AG20443 (cell line): ENCODE results near the gene BCL2.
"Not testable (repeated sequence)": the region's sequence is repeated elsewhere in the genome, so short reads cannot be mapped to it uniquely, and the experiment has no call there.

Source experiments
- DNase-seq: peaks from one replicate; pipeline ENCODE4 v3.0.0; 2012; ENCODE audit warnings: low spot score, mixed read lengths

The BCL2 gene

DNA sequence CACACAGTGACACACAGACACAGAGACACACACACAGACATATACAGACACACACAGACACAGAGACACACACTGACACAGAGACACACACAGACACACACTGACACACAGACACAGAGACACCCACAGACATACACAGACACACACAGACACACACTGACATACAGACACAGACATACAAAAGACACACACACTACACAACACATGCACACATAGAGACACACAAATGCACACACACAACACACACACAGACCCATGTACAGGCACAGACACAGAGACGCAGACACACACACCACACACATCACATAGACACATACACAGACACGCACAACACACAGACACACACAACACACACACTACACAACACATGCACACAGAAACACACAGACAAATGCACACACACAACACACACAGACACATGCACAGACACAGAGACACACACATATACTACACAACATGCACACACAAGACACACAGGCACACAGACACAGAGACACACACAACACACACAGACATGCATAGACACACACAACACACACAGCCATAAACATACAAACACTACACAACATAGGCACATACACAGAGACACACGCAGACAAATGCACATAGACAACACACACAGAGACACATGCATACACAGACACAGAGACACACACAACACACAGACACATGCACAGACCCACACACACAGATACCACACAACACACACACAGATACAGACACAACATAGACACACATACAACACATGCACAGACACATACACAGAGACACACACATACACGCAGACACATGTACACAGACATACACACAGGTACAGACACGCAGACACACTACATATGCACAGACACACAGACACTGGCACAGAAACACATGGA lies 120.5 kb downstream of the BCL2 start:
- no peak for DNase-seq

DNA sequence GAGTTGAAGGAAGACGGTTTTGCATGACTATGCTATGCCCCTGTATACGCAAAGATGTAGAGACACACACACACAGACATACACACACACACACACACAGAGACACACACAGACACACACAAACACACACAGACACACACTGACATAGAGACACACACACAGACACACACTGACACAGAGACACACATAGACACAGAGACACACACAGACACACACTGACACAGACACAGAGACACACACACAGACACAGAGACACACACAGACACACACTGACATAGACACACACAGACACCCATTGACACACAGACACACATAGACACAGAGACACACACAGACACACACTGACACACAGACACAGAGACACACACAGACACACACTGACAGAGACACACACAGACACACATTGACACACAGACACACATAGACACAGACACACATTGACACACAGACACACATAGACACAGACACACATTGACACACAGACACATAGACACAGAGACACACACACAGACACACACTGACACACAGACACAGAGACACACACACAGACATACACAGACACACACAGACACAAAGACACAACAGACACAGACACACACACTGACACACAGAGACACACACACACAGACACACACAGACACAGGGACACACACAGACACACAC lies 121.3 kb downstream of the BCL2 start:
- DNase-seq = no peak

DNA sequence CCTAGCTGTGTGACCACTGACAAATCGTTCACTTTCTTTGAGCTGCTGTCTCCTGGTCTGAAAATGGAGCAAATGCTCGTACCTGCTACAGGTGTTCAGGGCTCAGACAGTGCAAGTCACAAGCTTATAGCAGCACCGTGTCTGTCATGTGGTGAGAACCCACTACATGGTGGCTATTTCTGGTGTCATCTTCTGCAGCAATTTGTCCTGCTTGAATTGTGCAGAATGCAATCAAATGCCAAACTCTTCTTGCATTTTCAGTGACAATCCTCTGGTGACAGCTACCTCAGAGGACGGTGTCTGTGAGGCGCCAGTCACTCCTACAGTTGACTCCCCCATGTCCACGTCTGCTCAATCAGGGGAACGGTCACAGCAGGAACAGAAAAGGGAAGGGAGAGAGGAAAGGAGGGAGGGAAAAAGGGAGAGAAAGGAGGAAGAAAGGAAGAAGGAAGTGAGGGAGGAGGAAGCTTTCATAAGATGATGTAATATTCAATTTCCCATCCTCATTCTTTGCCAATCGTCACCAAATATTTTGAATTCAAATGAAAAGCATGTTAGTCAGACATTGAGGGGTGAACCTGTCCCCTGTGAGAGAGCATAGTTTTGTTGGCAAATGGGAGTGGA lies 122.2 kb downstream of the BCL2 start:
- DNase-seq = no peak

- DNase-seq = no peak
Measured at GRCh38 chr18:63195326-63196159, 124.0 kb downstream of the BCL2 start.

DNA sequence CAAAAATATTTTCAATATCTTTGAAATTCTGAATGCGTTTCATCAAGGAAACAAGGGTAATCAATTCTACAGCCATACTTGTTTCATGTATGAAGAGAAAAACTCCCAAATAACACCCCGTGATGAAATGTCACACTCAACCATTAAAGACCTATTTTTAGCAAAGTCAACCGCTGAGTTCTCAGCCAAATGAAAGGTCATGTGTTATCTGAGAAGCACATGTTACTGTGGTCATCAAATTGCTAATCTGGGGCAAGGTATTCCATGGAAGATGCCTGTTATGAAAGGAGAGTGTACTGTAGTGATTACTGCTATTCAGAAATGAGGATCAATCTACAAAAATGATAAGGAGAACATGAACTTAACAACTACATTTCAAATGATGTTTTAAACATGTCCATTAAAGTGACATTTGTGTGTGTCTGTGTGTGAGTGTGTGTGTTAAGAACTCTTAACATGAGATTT lies 126.7 kb downstream of the BCL2 start:
- DNase-seq = no peak

- DNase-seq = no peak
Measured at GRCh38 chr18:63192126-63192884, 127.3 kb downstream of the BCL2 start.

- no peak for DNase-seq
Measured at GRCh38 chr18:63191413-63191812, 128.2 kb downstream of the BCL2 start.

- not testable (repeated sequence) for DNase-seq
Measured at GRCh38 chr18:63190838-63191237, 128.7 kb downstream of the BCL2 start.

- no peak for DNase-seq
Measured at GRCh38 chr18:63189817-63190216, 129.8 kb downstream of the BCL2 start.

DNA sequence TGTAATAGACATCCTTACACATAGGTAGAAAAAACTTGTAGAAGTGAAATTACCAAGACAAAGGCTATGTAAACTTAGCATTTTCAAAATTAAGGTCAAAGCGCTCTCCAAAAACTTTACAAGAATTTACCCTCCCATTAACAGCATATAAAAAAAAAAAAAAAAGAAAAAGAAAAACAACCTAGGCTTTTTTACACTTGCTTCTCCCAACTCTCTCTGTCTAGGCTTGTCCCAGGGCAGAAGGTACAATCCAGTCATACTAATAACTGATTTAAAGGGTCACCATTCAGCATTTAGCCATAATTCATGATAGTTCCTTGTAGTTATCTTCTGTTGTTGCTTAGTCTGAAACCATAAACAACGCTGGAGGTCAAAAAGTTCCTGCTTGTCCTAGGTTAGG lies 130.5 kb downstream of the BCL2 start:
- DNase-seq = no peak

DNA sequence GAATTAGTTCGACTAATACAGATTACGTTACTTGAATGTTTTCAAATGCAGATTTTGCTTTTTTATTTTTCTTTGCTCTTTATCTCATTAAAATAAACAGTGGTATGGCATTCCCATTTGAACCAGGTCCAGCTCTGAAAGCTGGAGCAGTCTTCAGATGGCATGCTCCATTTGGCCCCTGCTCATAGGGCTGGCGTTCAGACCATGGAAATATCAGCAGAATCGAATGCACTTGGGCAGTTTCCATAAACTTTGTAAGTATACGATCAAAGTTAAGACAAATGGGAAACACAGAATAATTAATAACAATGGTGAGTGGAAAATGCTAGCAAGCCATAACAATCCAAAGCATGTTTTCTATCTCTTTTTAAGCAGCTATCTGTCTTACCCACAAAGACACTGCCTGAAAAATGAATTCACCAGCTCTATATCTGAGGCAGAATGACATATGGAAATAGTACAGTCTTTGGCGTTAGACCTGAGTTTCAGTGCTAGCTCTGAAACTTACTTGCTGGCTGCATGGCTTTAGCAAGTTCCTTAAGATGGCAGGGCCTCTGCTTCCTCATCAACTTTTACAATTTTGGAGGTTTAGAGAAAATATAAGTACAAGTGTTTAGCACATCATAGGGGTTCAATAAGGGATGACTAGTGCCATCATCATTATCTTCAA lies 131.6 kb downstream of the BCL2 start:
- no peak for DNase-seq

DNA sequence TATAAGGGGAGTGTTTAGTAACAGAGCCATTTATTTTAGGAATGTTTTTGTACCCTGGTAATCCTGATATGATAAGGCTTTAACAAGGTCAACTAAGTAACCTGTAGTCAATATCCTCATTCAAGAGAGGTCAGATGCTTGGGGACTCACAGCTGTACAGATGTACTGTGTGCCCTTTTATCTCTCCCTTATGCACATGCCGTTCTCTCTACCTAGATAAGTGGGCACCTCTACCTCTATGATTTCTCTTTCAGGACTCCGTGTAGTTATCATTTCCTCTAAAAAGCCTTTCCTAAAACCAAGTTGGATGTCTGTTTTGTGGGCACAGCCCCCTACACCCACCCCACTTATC lies 132.4 kb downstream of the BCL2 start:
- DNase-seq = no peak

DNA sequence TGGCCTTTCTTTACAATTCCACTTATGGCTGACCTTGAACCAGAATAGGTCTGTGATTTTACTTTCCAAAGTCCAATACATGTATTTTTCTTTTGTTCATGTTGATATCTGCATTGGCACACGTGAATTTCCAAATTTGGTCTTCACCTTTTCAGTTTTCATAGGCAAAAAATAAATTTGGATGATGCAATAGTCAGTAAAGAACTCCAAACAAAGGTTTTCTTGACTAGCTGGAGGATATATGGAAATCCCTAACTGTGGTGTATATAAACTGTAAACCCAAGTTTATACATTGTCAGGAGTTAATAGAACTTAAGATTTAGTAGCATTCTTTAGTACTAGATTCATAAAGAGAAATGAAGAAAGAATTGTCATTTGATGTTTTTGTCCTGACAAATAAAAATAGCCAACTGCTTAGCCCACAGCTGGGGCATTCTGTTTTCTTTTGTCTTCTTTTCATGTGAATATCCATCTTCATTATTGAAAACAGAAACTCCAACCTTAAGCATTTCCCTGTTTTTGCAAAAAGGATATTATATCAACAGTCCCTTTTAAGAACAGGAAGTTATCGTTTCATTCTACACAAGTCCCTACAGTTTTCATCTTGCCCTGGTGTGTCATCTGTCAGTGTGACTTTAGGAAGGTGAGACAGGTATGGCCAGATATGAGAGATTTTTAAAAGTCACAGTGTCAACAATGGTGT lies 132.9 kb downstream of the BCL2 start:
- no peak for DNase-seq

DNA sequence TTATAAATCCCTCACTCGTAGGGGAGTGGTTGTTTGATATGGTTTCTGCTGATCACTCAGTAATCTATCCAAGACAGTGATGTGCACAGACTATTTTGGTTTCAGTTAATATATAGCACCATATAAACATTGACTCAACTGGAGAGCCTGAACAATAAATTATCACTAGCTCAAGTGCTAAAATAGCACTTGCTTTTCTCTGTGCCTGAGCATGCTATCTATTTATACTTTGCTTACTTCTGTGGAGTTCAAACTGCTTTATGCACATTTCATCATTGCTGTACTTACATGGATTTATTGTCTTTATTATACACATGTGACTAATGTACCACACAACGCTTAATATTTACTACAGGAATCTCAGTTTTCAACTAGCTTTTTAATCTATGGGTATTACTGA lies 133.6 kb downstream of the BCL2 start:
- DNase-seq = no peak

- no peak for DNase-seq
Measured at GRCh38 chr18:63183952-63184770, 135.4 kb downstream of the BCL2 start.

- no peak for DNase-seq
Measured at GRCh38 chr18:63183378-63183777, 136.2 kb downstream of the BCL2 start.

DNA sequence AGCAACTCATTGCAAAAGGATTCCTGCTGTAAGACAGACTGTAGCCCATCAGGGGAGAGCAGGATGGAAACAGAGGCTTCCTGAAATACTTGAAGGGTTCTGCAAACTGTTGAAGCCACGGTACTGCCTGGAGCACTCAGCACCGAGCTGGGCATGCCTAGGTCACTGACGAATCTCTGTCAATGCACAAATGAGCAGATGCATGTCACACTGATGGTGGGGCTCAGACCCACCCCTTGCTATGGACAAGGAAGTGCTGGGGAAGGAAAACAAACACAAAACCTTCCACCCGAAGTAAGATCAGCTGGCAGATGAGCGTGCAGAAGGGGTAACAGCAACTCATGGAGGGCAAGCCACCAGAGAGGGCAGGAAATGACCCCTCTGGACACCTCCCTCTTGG lies 136.7 kb downstream of the BCL2 start:
- DNase-seq = no peak

DNA sequence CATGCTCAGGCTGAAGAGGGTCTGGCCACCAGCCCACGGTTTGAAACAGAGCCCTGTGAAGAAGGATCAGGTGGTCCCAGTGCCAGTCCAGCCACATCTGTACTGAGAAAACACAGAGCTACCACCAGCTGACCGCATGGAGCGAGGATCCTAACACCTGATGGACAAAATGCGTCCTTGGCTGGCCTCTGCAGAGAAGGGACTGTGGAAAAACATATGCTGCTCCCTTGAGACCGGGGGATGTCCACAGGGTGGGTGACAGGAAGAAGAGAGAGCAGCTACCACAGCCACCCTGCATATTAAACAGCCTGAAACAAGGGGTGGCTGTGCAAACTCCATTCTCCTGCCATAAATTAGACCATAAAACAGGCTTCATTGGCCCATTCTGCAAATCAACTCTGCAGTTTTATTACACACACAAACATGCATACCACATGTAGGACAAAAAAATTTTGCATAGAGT lies 137.2 kb downstream of the BCL2 start:
- no peak for DNase-seq

GRCh38 chr18:63181706-63182309 lies 137.8 kb downstream of the BCL2 start:
- no peak for DNase-seq
